ENCODE measurements around the gene DCBLD1.

Gene DCBLD1

DNA sequence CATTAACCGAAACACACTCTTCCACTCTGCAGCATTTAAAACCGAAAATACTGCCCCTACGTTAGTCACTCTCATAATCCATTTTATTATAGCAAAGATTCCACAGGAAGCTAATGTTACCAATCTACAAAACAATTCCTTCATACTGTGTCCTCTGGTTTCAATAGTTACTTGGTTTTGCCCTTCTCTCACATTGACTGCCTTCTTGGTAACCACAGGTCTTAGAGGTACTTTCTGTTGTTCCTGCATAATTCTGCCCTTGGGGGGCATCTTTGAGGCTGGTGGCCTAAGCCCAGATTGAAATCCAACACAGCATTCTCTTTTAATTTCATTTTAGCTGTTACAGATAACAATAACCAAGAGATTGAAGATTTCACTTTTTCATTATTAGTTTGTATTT lies 9.8 kb upstream of the DCBLD1 start:
- no peak for DNase-seq

DNA sequence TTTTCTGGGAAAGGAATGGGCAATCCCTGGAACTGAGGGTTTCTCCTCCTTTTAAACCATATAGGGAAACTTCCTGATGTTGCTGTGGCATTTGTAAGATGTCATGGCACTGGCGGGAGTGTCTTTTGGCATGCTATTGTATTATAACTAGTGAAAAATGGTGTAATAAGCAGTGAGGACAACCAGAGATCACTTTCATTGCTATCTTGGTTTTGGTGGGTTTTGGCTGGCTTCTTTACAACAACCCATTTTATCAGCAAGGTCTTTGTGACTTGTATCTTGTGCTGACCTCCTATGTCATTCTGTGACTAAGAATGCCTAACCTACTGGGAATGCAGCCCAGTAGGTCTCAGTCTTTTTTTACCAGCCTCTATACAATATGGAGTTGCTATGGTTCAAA lies 9.1 kb upstream of the DCBLD1 start:
- no peak for DNase-seq

DNA sequence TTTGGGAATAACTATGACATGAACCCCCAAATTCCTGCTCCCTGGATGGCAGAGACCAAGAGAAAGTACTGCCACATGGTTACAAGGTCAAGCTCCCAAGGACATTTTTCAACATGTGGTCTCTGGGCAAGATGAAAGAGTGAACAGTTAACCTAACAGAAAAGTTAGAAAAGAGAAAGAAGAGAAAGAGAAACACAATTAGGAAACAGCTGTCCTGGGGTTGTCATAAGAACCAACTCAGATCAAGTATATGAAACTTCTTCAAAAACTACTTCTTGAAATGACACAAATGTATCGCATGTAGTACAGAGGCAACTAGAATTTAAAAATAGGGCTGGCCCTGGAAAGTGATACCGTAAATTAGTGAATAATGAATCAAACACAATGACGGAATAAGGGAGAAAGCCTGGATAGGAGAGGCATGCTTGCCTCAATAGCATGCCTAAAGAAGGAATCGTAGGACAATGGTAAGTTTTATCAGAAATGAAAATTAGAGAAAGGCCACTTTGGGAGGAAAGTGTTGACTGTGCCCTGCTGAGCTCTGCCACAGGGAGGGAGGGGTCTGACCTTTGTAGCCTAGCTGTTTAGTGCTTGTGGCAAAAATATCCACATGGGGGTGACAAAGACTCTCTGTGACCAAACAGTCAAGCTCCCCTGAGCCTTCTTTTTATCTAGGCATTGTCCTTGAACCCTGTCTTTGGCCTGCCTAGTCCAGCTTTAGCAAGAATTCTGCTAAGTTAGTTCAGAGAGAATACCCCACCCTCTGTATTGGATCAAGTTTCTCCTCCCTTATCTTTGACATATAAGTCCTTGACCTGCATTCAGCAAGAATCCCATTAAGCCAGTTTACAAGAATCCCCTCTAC lies 4.3 kb upstream of the DCBLD1 start:
- no peak for DNase-seq

DNA sequence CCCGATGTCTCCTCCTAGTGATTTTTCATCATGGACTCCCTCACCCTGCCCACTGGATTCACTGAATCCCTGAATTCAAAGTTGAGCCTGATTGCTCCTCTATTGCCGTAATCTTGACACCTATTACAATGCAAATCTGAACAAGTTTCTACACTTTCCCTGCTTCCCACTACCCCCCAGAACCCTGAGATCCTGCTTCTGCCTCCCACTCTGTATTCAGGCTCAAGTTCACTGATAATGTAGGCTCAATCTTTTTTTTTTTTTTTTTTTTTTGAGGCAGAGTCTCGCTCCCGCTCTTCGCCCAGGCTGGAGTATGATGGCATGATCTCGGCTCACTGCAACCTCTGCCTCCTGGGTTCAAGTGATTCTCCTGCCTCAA lies 3.6 kb upstream of the DCBLD1 start:
- DNase-seq: no peak

DNA sequence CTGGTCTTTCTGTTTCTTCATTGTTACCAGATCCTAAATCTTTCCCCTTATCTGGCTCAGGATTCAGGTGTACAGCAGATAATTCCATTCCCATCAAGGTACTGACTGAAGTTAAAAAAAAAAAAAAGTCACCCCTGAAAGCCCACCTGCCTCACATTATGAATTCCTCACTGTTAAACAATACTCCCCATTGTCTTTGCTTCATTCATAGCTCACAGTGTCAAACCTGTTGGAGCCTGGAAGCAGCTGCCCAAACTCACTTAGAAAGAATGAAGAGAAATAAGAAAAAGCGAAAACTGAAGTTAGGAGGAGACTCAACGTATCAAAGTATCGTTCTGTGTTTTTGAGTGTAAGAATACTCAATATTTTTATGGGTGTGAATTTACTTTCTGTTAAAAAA lies 1.8 kb upstream of the DCBLD1 start:
- DNase-seq: no peak

DNA sequence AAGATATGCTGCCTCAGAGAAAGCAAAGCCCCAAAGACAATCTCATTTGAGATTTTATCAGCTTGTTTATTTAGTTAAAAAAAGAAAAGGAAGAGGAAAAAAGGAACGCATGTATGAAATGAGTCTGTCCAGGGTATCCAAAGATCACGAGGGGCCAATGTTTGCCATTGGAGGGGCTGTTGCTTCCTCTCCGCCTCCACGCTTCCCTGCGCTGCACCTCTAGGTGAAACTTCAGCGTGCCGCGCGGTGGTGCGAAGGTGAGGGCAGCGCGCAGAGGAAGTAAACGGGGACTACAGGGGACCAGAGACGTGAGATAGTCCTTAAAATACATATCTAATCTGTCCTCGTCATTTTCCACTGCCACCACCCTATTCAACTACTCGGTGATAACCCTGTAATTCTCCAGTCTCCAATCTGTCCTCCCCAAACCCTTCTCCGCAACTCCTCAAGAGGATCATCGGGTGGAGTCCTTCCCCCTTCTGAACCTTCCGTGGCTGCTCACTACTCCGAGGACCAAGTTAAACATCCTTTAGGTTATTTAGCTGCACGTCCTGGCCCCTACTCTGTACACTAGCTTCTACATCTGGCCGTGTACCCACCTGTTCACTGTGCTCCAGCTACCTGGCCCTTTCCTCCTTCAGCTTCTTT lies 1.1 kb upstream of the DCBLD1 start:
- peak; percentile 22 for DNase-seq

DNA sequence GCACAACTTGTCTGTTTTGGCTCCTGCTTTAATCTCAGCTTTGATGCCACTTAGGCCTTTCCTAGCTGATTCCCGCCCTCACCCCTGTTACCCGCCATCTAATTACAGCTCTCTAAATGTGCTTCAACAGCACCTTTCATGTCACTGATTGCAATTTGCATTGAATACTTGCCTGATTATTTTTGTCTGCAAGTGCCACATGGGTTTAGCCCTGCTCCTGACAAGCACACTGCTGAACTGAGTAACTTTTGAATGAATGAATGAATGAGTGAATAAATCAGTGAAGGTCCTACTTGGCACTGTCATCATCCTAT lies 591 bp upstream of the DCBLD1 start:
- DNase-seq: no peak

DNA sequence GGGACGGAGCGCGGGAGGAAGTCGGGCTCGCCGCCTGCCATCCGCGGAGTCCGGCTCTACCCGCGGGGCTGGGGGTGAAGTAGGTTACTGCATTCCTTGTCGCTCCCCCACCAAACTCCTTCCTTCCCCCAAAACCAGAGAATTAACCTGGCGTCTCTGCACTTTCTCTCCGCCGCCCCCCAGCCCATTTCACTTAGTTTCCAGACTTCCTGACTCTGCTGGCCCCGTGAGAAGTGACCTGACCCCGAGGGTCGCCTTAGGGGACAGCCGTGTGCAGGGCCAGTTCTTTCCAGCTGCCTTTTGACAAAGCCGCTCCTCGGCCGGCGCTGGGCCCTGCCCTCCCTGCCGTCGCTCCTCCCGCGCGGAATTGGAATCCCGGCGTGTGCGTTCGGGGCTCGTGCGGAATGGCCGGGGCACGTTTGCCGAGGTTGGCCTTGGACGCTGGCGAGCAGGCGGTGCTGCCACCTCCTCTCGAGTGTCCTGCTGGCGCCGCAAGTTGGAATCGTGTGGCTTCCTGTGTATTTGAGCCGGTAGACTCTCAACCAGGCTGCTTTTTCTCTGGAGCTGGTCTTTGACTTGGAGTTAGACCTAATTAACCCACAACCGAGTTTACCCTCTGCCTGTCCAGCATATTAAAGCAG lies 650 bp downstream of the DCBLD1 start:
- DNase-seq: peak; percentile 15

DNA sequence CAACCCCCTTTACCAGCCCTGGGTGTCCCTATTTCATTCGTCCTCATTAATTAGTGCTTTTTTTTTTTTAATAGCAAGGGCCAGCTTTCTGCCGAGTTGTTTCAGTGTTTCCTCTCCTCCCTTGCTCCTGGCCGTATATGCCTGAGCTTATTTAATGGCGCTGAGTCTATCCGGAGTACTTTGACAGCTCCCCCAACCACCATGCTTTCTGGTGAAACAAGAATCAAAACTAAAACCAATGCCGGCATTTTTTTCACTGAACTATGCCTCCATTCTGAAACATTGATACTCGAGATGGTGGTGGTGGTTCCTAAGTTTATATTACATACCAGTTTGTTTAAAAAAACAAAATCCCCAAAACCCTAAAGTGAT lies 1.2 kb downstream of the DCBLD1 start:
- DNase-seq: no peak

DNA sequence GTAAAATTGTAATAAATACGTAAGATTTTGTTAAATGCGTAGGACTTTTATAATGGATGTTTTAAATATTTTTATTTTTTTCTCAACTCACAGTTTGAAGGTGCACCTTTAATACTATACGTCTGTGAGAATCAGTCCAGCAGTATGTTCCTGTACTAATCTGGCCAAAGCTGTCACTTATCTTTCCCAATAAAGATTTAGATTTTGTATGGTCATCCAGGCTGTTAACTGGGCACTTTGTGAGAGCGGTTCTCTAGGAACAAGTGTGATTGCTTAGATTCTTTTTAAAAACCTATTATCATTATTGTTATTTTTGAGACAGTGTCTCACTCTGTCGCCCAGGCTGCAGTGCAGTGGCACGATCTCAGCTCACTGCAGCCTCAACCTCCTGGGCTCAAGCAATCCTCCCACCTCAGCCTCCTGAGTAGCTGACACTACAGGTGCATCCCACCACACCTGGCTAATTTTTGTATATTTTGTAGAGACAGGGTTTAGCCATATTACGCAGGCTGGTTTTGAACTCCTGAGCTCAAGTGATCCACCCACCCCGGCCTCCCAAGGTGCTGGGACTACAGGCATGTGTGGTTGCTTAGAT lies 1.7 kb downstream of the DCBLD1 start:
- DNase-seq: no peak

DNA sequence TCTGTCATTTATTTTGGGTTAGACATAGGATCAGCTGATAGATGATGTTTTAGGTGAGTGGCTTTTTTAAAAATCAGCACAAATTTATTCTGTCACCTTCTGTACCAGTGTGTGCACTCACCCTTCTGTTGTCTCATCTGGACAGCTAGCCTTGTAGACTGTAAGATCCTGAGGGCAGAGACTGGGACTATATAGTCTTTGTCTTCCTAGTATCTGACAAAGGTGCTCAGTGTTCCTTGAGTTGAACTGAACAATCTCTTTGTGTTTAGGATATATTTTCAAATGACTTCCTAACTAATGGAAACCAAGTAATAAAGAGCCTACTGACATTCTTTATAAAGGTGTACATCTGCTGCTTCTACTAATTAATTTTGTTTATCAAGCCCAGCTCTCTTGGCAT lies 3.0 kb downstream of the DCBLD1 start:
- DNase-seq: no peak

DNA sequence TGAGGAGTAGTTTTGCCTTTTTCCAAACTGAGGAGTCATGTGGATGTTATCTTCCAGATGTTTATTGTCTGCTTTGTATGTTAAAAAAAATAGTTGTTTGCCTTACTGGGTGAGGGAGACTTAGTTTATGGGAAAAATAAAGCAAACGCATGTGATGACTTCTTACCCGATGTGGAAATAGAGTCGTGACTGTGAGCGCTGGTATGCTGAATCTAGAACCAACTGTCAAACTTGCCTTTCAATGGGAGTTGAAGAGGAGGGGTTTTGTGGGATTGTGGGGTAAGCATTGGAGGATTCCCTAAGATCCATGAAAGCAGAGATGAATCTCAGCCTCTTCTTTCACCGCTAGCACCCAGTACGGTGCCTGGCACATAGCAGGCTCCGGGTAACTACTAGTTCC lies 5.3 kb downstream of the DCBLD1 start:
- no peak for DNase-seq

DNA sequence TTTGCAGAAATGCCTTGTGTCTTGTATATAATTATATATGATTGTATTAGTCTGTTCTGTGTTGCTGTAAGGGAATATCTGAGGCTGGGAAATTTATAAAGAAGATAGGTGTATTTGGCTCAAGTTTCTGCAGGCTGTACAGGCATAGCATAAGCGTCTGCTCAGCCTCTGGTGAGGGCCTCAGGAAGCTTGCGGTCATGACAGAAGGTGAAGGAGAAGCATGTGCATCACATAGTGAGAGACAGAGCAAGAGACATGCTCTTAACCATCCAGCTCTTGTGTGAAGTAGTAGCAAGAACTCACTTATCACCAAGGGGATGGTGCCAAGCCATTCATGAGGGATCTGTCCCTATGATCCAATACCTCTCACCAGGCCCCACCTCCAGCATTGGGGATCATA lies 6.5 kb downstream of the DCBLD1 start:
- no peak for DNase-seq

DNA sequence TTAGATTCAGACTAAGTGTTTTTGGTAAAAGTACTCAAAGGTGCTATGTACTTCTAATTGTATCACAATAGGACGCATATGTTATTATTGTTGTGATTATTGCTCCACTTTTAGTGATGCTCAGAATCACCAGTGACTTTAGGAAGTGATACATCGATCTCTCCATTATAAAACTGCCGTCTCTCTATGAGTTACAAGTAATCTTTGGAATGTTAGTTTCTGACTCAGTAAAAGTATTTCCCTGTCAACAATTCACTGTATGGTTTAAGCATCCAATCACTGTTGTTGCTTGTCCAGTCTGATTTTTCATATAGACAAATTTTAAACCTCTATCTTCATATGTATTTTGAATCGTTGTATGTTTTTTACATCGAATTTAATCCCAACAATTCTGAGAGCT lies 9.4 kb downstream of the DCBLD1 start:
- DNase-seq: no peak

DNA sequence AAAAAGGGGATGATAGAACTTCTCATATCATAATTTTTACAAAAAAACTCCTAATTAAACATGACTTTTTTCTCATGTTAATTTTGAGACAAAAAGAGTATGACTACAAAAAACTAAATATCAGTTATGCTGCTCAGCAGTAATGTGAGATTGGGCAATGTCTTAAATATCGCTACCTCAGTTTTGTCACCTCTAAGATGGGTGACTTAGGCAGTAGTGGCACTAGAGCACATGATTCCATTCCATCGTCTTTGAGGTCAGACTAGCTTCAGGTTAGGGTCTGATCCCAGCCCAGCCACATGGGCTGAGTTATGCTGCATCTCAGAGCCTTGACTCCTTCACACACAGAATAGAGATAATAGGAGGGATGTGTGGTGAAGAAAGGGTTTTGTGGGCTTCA lies 11.0 kb downstream of the DCBLD1 start:
- no peak for DNase-seq

DNA sequence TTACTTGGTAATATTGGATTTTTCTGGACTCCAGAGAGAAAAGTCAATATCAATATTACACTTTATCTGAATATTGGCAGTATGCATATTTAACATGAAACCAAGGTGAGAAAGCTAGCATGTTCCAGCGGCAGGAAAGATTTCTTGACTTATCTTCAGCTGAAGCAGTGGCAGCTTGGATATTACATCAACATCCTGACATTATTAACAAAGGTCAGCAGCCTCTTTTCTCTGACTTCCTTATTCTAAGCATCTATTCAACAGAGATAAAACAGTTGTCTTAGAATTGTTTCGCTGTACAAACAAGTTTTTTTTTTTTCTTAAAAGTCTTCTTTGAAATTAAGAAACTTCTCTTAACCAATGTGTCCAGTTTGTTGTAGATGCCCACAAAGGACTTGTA lies 11.8 kb downstream of the DCBLD1 start:
- no peak for DNase-seq

DNA sequence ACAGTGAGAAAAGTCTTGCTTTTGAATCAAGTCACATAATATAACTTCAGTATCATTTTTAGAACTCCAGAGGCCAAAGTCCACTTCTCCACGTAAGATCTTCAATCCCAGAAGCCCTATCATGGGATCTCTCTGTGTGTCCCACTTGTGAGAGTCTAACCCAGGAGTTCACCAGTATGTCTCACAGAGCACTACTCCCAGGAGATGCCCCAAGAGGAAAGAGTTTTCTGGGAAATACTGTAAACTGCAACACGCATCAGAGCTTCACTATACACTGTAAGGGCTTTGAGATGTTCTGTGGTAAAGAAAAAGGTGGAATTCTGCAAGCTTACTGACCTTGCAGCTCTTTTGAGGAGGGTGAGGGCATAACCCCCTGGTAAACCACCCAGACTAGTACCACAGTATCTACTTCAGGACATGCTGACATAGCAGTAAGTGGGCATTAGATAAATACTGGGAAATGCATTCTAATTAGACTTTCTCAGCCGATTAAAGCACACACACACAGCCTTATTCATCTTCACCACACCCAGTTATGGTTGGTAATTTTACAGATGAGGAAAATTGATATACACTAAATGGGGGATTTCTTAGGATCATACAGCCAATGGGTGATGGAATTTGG lies 12.3 kb downstream of the DCBLD1 start:
- DNase-seq: no peak

DNA sequence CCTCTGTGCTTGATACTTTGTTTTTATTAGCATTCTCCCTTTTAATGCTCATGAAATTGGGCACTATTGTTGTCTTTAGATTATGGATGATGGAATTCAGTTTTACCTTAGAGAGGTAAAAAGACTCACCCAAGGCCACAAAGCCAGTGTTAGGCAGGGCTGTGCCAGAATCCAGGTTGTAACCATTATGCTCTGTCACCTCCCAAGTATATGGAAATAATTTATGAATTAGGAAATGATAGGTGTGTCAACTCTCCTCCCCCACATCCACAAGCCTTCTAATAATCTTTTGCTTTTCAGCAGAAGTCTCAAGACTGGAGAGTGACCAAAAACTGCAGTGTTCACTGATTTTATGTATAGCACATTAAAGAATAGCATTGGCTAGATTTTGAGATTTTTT lies 13.0 kb downstream of the DCBLD1 start:
- no peak for DNase-seq

DNA sequence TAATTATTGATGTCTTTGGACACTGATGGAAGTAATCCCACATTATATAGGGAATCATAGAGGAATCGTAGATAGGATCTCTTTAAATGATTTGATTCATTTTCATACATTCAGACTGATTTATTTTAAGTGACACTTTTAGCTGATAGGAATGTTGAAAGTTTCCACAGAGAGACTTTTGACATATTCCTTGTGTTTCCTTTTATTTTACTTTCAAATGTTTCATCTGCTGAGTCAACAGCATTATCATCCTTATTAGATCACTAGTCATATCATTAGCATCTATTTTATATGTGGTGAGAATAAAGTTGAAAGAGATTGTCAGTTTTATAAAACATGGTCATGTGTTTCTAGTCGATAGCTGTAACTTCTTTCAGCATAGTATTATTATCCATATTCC lies 13.4 kb downstream of the DCBLD1 start:
- DNase-seq: no peak

DNA sequence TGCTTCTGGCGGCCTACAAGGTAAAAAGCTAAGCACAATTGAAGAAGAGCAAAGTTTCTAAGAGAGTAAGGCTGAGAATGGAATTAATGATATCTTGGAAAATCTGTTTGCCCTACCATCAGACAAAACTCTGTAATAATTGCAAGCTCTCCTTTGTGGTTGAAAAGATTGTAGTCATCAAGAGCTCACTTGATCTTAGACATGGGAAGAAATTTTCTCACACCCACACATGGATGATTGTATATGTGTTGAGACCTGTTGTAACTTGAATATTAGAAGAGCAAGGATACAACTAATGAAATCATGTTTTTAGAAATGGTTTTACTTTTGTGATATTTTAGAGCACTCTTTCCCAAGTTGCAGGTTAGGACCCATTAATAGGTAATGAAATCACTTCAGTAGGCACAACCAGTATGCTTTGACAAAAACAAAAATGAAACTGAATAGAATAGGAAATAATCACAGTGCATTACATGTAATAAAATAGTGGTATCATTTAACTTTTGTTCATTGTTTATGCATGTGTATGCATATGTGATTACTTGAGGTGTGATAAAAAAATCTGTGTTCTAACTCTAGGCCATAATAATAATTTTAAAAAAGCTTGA lies 14.0 kb downstream of the DCBLD1 start:
- no peak for DNase-seq

DNA sequence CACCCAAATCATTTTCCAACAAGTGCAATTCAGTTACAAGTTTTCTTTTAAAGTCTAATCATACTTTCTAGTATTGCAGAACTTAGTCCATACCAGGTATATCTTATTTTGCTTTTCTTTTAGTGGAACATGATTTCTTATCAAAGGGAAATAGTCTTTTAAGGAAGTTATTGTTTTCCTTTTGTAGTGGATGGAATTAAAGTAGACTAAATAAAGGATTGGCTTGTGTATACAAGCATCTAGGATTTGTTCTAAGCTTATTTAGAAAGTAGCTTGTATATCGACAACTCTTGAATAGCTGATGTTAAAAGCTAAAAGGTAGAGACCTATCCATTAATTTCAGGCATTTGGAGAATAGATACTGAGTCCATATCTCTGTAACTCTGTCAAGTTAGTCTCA lies 14.8 kb downstream of the DCBLD1 start:
- DNase-seq: no peak

DNA sequence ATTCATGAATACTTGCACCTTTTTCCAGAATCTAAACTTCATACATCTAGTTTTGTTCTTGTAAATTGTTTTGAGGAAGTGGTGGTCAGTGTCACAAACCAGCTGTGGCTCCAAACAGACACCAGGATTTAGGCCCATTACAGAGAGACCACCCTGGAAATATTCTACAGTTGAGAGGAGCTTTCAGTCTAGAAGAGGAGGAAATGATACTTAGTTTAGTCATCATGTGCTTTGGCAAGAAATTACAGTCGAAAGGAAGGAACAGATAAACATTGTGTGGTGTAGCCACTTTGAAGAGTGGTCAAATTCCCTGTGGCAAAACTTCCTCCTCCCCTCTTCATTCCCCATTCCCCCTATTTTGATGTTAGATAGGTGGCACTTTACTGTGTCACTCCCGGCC lies 15.7 kb downstream of the DCBLD1 start:
- DNase-seq: no peak

DNA sequence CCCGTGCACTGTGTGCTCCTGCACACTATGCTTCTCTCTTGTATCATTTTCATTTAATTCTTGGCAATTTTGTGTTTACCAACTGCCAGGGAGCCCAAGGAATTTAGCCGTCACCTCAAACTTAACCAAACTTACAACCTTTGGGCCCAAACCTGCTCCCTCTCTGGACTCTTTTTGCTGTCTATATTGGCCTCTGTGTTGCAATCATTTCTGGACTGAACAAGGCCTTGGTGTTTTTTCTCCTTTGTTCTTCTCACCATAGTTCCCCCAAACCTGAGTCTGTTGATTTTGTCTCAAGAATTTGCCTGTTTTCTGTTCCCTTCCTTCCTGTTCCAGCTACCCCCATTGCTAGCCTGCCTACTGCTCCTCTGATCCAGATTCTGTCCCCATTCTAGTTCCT lies 19.2 kb downstream of the DCBLD1 start:
- DNase-seq: no peak

All from stimulated activated CD4-positive, alpha-beta T cell treated with anti-CD3 and anti-CD28 coated beads, Interleukin-4, amount 100 ng/mL, for 1 hour (primary cell).